Ovary (tissue), 9 donors: ENCODE measurements around the gene DAB1. TPM values are rescaled to one million over a fixed set of nuclear protein-coding genes. Genes with fewer than 3 reads are reported as not detected.

Experiments
- DNase-seq, 5 donors: peaks; one replicate each; pipeline ENCODE4 v3.0.0-alpha.2; 2019 to 2020
- H3K27ac ChIP-seq, 2 donors: fragments of 200-600 bp; one replicate each; pipeline versions ENCODE4 v1.5.1 to v1.8.0; 2019 to 2022
- H3K27me3 ChIP-seq: fragments of 200-600 bp; one replicate; pipeline ENCODE4 v1.8.0; 2022
- H3K36me3 ChIP-seq: fragments of 200-600 bp; sonication (generic); one replicate; pipeline ENCODE4 v1.5.1; 2019
- H3K4me1 ChIP-seq: one replicate; pipeline ENCODE4 v1.8.1; 2013; ENCODE audit warnings: mild to moderate bottlenecking, moderate library complexity; ENCODE audit not compliant: insufficient read depth
- H3K4me3 ChIP-seq: fragments of 200-600 bp; sonication (generic); one replicate; pipeline ENCODE4 v1.5.1; 2017
- H3K9me3 ChIP-seq, 2 donors: fragments of 200-600 bp in 1 of 2; sonication (generic) in 1 of 2; one replicate each; pipeline versions ENCODE4 v1.5.1 to v1.8.1; 2013 to 2019; ENCODE audit warnings: mild to moderate bottlenecking in 1 of 2, moderate library complexity in 1 of 2
- CTCF ChIP-seq, 3 donors: fragments of 450-650 bp in 2 of 3; fragments of 200-600 bp in 1 of 3; IDR thresholded peaks; one replicate each; pipeline versions ENCODE4 v1.5.1 to v1.8.0; 2016 to 2022; ENCODE audit warnings: antibody characterized with exemption in 3 of 3, mild to moderate bottlenecking in 1 of 3
- EP300 ChIP-seq: sonication (generic); formaldehyde crosslinking; IDR thresholded peaks from one replicate; pipeline ENCODE4 v1.6.1; 2017; ENCODE audit warnings: antibody characterized with exemption
- POLR2A ChIP-seq: fragments of 450-650 bp; IDR thresholded peaks from one replicate; pipeline ENCODE4 v1.6.1; 2017; ENCODE audit warnings: antibody characterized with exemption, mild to moderate bottlenecking, moderate library complexity
- WGBS, 3 donors: extraction: QIAGEN DNeasy Blood & Tissue Kit in 1 of 3; methylation state at CpG; one replicate each; pipeline versions ENCODE4 v1.1.5 to v1.1.7; 2013 to 2017; 5-methylcytosine and 5-hydroxymethylcytosine counted together
- intact Hi-C, 4 donors: fragments of 100-400 bp; cut with DNase I; formaldehyde crosslinking; loops; one replicate each; pipeline versions ENCODE4 v1.11.0 to v1.15.1; 2022 to 2023
- polyA plus RNA-seq, 2 donors: library from polyadenylated mRNA; stranded (reverse); fragments of 200-250 nt in 1 of 2; fragments of 350-450 nt in 1 of 2; fragmentation: Illumina TruSeq in 1 of 2; extraction: RNeasy Lipid Tissue Mini Kit (QIAGEN cat#74804) in 1 of 2; gene quantifications; one replicate each; pipeline ENCODE4 v1.2.3, GENCODE V29; 2013 to 2014
- total RNA-seq, 7 donors: library from RNA; depleted of rRNA in 2 of 7; stranded (reverse); fragments of >200 nt in 2 of 7; fragmentation: NEBNext Ultra II Directional in 3 of 7; extraction: Animal tissue kit (Norgen Biotek cat#: 25700) in 3 of 7; gene quantifications; one replicate each; pipeline versions ENCODE4 v1.1.0 to v1.2.4, GENCODE V29; 2016 to 2023
- donor health status: DM: no; HTN: no; CAD: no; lungs with moderate emphysema.
- donor health status: DM: no; HTN: no; CAD: no.
- donor health status: Bipolar disorder and iron deficiency.
- donor health status: DM: yes; HTN: yes; CAD: no.
- donor health status: DM: no; HTN: no; CAD: no.
- donor health status: DM: yes; HTN: yes; CAD: no.

Gene DAB1
- total and polyA plus RNA-seq, 9 donors: 0.22 to 5.5 (median 0.77) TPM

GRCh38 chr1:57116871-57117270 lies 307.0 kb downstream of the DAB1 start:
- intact Hi-C loops: no loop called here
- no peaks in the 10 kb centered on the region for H3K27me3 ChIP-seq
- no peak for DNase-seq
- H3K9me3 ChIP-seq: no peaks in the 10 kb centered on the region
- H3K27ac ChIP-seq: no peak overlapping the region
- H3K4me3 ChIP-seq: no peak overlapping the region
- H3K4me1 ChIP-seq: no peaks in the 10 kb centered on the region
- H3K36me3 ChIP-seq: no peaks in the 10 kb centered on the region
- 36 to 64% (median 53%) methylated on average over 4 of the region's 4 CpGs for WGBS, 3 donors
- TF ChIP-seq EP300 (no peak), CTCF (IDR thresholded peaks at IDR 0.05) (no peak), POLR2A (no peak)

GRCh38 chr1:57115030-57115614 lies 308.7 kb downstream of the DAB1 start:
- Histone ChIP-seq H3K4me3 (no peak overlapping the region), H3K9me3 (no peaks in the 10 kb centered on the region), H3K27me3 (no peaks in the 10 kb centered on the region), H3K27ac (no peak overlapping the region), H3K4me1 (no peaks in the 10 kb centered on the region), H3K36me3 (no peaks in the 10 kb centered on the region)
- intact Hi-C loops: no loop called here
- no peak for TF ChIP-seq POLR2A
- TF ChIP-seq CTCF (IDR thresholded peaks at IDR 0.05): no peak
- no peak for TF ChIP-seq EP300
- WGBS, 3 donors: 89 to 95% (median 91%) methylated on average over 4 of the region's 4 CpGs
- DNase-seq: no peak

GRCh38 chr1:57112148-57112547 lies 311.7 kb downstream of the DAB1 start:
- H3K27me3 ChIP-seq: no peaks in the 10 kb centered on the region
- no peaks in the 10 kb centered on the region for H3K9me3 ChIP-seq
- WGBS, 3 donors: 59 to 90% (median 89%) methylated on average over 2 of the region's 2 CpGs
- H3K36me3 ChIP-seq: no peaks in the 10 kb centered on the region
- TF ChIP-seq CTCF (IDR thresholded peaks at IDR 0.05) (no peak), POLR2A (no peak)
- H3K4me1 ChIP-seq: no peaks in the 10 kb centered on the region
- DNase-seq: no peak
- intact Hi-C loops: no loop called here
- no peak overlapping the region for H3K4me3 ChIP-seq
- no peak overlapping the region for H3K27ac ChIP-seq

- WGBS, 3 donors: 81 to 95% (median 89%) methylated on average over 2 of the region's 2 CpGs
- no peak for DNase-seq
- TF ChIP-seq CTCF (IDR thresholded peaks at IDR 0.05): no peak
- H3K27me3 ChIP-seq: no peaks in the 10 kb centered on the region
- no peaks in the 10 kb centered on the region for H3K36me3 ChIP-seq
- H3K4me3 ChIP-seq: no peak overlapping the region
- no peaks in the 10 kb centered on the region for H3K9me3 ChIP-seq
- no peaks in the 10 kb centered on the region for H3K4me1 ChIP-seq
- intact Hi-C loops: no loop called here
- H3K27ac ChIP-seq: no peak overlapping the region
Observed at GRCh38 chr1:57111175-57111574, 312.7 kb downstream of the DAB1 start.

GRCh38 chr1:57109883-57110282 lies 314.0 kb downstream of the DAB1 start:
- Histone ChIP-seq H3K36me3 (no peaks in the 10 kb centered on the region), H3K9me3 (no peaks in the 10 kb centered on the region), H3K4me1 (no peaks in the 10 kb centered on the region), H3K4me3 (no peak overlapping the region), H3K27ac (no peak overlapping the region), H3K27me3 (no peaks in the 10 kb centered on the region)
- no peak for TF ChIP-seq POLR2A
- TF ChIP-seq EP300: no peak
- no peak for TF ChIP-seq CTCF (IDR thresholded peaks at IDR 0.05)
- intact Hi-C loops: no loop called here
- WGBS, 3 donors: 63 to 73% (median 67%) methylated on average over 3 of the region's 3 CpGs
- no peak for DNase-seq
